GM21723 (cell line): ENCODE data around the gene VPS52.

Experiments
- ATAC-seq: cut with Tn5 transposase; IDR thresholded peaks from one replicate; pipeline ENCODE4 v1.9.1; 2021; ENCODE audit warnings: mild to moderate bottlenecking, moderate library complexity; ENCODE audit not compliant: unreplicated experiment

The VPS52 gene

GRCh38 chr6:33213166-33213988 is 58.3 kb downstream of the VPS52 start:
- no peak for ATAC-seq

- no peak for ATAC-seq
Measured at GRCh38 chr6:33212857-33213165, 58.9 kb downstream of the VPS52 start.

- no peak for ATAC-seq
Measured at GRCh38 chr6:33211666-33212422, 59.8 kb downstream of the VPS52 start.

GRCh38 chr6:33211136-33211535 is 60.5 kb downstream of the VPS52 start:
- ATAC-seq: no peak

DNA sequence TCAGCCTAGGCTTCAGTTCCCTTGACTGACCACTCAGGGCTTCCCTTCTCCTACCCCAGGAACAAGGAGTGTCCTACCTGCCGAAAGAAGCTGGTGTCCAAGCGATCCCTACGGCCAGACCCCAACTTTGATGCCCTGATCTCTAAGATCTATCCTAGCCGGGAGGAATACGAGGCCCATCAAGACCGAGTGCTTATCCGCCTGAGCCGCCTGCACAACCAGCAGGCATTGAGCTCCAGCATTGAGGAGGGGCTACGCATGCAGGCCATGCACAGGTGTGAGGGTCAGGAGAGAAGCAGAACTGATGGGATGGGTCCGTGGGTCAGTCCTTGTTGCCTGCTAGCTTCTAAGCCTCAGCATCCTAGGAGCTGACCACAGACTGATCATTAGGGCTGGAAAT is 61.8 kb downstream of the VPS52 start:
- no peak for ATAC-seq

GRCh38 chr6:33208091-33208967 is 63.3 kb downstream of the VPS52 start, which contains the start of gene RING1:
RING1 (plus strand) TSS chr6:33208500; CDS start chr6:33208823, 323 bp downstream.
- ATAC-seq: peak; percentile 42

DNA sequence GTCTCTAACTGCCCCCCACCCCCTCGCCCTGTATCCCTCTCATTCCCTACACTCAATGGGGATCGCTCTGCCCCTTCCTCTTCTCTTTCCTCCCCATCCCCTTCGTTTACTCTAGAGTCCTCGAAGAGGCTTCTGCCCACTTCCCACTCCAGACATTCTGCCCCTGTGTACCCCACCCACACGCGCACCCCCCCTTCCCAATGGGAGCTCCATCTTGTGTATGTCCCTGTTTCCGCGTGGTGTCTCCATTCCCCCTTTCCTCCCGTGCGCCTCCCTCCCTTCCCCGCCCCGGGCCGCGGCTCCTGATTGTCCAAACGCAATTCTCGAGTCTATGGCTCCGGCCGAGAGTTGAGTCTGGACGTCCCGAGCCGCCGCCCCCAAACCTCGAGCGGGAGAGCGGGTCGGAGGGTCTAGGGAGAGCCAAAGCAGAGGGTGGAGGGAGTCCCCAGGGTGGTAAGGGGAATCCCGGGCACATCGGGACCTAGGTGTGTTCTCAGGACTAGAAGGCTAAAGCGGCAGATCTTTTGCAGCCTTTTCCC is 64.1 kb downstream of the VPS52 start:
- no peak for ATAC-seq

GRCh38 chr6:33206864-33207551 is 64.7 kb downstream of the VPS52 start:
- no peak for ATAC-seq

DNA sequence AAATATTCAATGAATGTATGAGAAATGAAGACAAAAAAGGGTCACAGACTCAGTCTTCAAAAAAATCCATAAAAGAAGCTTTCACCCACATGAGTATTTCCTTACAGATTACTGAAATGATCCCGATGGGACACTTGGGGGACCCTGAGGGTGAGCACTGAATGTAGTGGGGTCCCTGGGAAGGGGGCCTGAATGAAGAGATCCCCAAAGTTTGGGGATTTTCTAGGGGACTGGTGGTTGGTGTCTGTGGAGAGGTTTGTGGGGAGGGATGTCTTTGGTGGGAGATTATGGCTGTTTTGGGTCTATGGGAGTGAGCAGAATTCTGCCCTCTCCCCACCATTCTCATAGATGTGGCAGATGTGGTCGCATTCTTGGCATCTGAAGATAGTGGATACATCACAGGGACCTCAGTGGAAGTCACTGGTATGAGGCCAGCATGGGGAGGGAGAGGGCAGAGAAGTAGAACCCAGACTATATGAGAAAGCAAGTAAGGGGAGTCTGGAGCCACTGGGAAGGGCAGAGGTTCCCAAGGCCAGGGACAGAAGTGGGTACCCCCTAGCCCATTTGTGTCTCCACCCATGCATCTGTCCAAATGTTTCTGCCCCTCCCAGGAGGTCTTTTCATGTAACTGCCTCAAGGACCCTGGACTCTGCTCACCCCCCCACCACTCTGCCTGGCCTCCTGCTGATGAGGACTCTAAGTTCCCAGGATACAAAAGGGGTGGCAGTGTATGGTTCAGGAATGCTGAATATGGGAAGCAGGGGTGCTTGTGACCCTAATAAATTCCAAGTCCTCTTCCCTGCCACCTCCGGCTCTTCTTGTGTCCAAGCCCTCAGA is 65.4 kb downstream of the VPS52 start:
- no peak for ATAC-seq

- ATAC-seq: no peak
Measured at GRCh38 chr6:33205191-33206026, 66.3 kb downstream of the VPS52 start.

DNA sequence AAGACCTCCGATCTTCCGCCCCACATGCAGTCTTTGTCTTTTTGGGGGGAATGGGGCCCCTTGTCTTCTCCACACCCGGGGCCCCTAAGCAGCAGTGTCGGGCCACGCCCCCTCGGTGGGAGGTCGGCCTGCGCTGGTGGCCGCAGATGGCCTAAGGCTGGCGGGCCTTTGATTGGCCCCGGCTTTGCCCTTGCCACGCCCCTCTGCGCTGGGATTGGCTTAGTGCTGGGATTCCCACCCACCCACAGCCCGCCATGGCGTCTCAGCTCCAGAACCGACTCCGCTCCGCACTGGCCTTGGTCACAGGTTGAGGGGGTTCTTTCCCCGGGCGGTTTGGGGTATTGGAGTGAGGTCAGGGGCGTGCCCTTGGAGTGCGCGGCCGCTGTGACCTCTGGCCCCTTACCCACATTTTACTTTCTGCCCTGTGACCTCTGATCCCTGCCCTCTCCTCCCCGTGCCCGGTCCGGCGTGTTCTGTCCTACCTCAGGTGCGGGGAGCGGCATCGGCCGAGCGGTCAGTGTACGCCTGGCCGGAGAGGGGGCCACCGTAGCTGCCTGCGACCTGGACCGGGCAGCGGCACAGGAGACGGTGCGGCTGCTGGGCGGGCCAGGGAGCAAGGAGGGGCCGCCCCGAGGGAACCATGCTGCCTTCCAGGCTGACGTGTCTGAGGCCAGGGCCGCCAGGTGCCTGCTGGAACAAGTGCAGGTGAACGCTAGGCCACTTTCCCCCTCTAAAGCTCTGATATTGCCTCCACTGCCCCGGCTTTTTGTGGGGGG is 67.1 kb downstream of the VPS52 start, which contains the start of gene HSD17B8:
Gene HSD17B8 (plus strand): TSS at position 241 of the 776 bp plus-strand sequence. CDS start 14 bp downstream, at position 255.
- ATAC-seq: peak; percentile 45

DNA sequence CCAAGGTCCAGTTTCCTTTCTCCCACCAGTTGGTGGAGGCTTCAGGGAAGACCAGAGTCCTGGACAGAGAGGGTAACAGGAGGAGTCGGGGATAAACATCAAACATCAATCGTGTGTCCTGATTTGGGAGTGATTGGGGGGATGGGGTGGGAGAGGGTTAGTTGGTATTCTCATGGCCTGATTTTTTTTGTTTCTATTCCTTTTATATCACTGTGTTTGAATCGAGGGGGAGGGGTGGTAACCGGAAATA is 67.6 kb downstream of the VPS52 start:
- no peak for ATAC-seq

GRCh38 chr6:33203443-33204164 is 68.1 kb downstream of the VPS52 start:
- ATAC-seq: no peak

GRCh38 chr6:33202799-33203198 is 68.9 kb downstream of the VPS52 start:
- ATAC-seq: no peak

GRCh38 chr6:33201935-33202334 is 69.7 kb downstream of the VPS52 start:
- ATAC-seq: no peak

DNA sequence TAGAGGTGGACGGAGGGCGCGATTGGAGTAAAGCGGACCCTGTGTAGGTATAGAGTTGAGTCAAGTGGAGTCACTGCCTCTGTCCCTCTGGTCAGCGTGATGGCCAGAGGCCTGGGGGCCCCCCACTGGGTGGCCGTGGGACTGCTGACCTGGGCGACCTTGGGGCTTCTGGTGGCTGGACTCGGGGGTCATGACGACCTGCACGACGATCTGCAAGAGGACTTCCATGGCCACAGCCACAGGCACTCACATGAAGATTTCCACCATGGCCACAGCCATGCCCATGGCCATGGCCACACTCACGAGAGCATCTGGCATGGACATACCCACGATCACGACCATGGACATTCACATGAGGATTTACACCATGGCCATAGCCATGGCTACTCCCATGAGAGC is 70.5 kb downstream of the VPS52 start:
- no peak for ATAC-seq
